HG02763 (cell line): ENCODE measurements around the gene CT47C1.

Experiments
- ATAC-seq: cut with Tn5 transposase; IDR thresholded peaks from one replicate; pipeline ENCODE4 v1.9.1; 2021; ENCODE audit warnings: mild to moderate bottlenecking, moderate library complexity; ENCODE audit not compliant: unreplicated experiment

CT47C1 gene

GRCh38 chrX:119073200-119073905 is 560 bp downstream of the CT47C1 start:
- ATAC-seq = no peak

- ATAC-seq = no peak
These were observed 1.1 kb downstream of the CT47C1 start for GRCh38 chrX:119073911-119074310.

- no peak for ATAC-seq
These were observed 2.7 kb downstream of the CT47C1 start for GRCh38 chrX:119075270-119076025.

- no peak for ATAC-seq
These were observed 9.5 kb downstream of the CT47C1 start for GRCh38 chrX:119082278-119082677.

GRCh38 chrX:119084766-119085165 is 12.0 kb downstream of the CT47C1 start:
- no peak for ATAC-seq

- no peak for ATAC-seq
These were observed 14.3 kb downstream of the CT47C1 start for GRCh38 chrX:119087121-119087520.

GRCh38 chrX:119089619-119090018 is 16.8 kb downstream of the CT47C1 start:
- no peak for ATAC-seq

GRCh38 chrX:119090627-119091026 is 17.8 kb downstream of the CT47C1 start:
- ATAC-seq = no peak

GRCh38 chrX:119093991-119094735 is 21.4 kb downstream of the CT47C1 start:
- ATAC-seq = no peak

- no peak for ATAC-seq
These were observed 22.0 kb downstream of the CT47C1 start for GRCh38 chrX:119094819-119095218.

- no peak for ATAC-seq
These were observed 23.1 kb downstream of the CT47C1 start for GRCh38 chrX:119095936-119096335.

- no peak for ATAC-seq
These were observed 28.4 kb downstream of the CT47C1 start for GRCh38 chrX:119101168-119101567.

GRCh38 chrX:119105826-119106225 is 33.0 kb downstream of the CT47C1 start:
- no peak for ATAC-seq

GRCh38 chrX:119107206-119107605 is 34.4 kb downstream of the CT47C1 start:
- ATAC-seq = no peak

GRCh38 chrX:119118780-119119395 is 46.1 kb downstream of the CT47C1 start:
- ATAC-seq = no peak

- no peak for ATAC-seq
These were observed 48.5 kb downstream of the CT47C1 start for GRCh38 chrX:119121341-119121740.
